ENCODE measurements around the gene TNRC18.
"Not testable (repeated sequence)": the region's sequence is repeated elsewhere in the genome, so short reads cannot be mapped to it uniquely, and the experiment has no call there.

TNRC18 gene

GRCh38 chr7:5374464-5374863, 49.2 kb downstream of the TNRC18 start:
- DNase-seq: no peak

DNA sequence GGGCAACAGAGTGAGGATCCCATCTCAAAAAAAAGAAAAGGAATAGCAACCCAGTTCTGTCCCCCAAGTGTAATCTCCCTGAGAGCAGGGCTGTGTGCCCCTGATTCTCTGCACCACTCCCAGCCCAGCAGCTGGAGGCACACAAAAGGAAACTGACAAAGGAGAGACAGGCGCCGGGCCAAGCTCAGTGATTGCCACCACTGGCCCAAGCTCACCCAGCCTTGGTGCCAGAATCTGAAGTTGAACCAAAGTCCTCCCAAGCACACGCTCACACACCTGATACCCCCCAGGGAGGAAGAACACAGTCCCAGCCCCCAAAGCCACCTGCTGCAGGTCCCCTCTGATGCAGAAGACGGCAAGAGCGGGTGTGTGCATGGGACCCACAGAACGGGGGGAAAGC, 50.3 kb downstream of the TNRC18 start:
- DNase-seq: no peak

GRCh38 chr7:5370454-5371353, 52.9 kb downstream of the TNRC18 start:
- no peak for DNase-seq

DNA sequence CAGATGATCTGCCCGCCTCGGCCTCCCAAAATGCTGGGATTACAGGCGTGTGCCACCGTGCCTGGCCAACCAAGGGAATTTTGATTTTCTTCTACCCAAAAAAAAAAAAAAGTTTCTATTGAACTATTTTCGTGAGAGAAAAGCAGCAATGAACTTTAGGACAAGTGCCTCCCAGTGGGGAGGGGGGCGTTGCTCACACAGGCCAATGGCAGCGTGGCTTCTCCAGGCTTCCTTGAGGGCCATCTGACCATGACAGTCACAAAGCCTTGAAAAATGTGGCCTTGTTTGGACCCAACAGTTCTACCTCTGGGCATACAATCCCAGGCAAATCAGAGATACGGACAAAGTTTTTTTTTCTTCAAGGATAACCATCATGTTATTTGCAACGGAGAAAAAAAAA, 56.0 kb downstream of the TNRC18 start:
- DNase-seq: no peak

DNA sequence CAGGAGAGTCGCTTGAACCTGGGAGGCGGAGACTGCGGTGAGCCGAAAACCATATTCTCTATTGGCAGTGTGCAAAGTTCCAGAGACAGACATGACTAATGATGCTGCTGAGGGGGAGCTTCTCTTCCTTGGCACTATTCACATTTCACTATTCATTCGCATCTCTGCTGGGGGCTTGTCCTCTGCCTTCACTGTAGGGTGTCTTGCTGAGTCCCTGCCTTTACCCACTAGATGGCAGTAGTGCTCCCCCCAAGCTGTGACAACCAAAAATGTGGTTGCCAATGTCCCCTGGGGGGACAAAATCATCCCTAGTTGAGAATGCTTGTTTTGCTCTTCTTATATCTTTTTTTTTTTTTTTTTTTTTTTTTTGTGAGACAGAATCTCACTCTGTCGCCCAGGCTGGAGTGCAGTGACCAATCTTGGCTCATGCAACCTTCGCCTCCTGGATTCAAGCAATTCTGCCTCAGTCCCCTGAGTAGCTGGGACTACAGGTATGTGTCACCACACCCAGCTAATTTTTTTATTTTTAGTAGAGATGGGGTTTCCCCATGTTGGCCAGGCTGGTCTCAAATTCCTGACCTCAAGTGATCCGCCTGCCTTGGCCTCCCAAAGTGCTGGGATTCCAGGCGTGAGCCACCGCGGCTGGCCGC, 57.5 kb downstream of the TNRC18 start:
- peak; percentile 45 for DNase-seq

DNA sequence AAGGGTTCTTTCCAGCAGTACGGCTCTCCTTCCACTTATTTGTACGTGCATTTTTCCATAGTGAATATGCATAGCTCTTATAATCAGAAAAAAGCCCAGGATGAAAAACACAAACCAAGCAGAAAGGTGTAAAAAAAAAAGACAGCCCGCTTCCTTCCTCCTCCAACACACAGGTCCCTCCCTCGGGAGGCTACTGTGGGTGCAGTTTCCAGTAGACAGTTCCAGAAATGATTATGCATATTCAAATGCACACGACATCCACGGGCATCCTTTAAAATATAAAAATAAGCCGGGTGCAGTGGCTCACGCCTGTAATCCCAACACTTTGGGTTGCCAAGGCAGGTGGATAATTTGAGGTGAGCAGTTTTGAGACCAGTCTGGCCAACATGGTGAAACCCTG, 59.9 kb downstream of the TNRC18 start:
- DNase-seq: no peak

GRCh38 chr7:5362466-5362865, 61.2 kb downstream of the TNRC18 start:
- DNase-seq: no peak

DNA sequence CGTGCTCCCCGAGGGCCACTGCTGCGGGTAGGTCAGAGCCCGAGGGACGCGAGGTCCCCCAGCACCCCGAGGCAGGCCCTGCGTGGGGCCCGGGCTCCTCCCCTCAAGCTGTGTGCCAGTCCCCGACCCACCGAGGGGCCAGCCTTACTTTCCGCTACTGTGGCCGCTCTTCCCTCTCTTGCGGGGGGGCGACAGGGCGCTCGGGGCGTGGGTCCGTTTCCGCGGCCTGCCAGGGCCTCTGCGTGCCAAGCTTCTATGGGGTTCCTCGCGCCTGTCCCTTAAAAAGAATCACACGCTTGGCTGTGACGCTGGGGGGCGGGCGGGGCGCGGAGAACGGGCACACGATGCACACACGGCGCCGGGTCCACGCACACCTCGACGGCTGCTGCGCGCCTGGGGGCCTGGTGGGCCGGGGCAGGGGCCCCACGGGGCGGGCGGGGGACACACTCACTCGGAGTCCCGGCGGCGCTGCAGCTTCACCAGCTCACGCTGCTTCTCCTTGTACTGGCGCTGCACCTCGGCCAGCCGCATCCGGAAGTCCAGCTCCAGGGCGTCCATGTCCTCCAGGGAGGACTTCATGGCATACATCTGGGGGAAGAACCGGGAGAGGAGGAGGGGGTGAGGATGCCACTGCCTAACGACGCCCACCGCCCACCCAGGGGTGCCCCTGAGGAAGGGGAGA, 62.0 kb downstream of the TNRC18 start:
- no peak for DNase-seq

GRCh38 chr7:5360971-5361370, 62.7 kb downstream of the TNRC18 start:
- DNase-seq: no peak

DNA sequence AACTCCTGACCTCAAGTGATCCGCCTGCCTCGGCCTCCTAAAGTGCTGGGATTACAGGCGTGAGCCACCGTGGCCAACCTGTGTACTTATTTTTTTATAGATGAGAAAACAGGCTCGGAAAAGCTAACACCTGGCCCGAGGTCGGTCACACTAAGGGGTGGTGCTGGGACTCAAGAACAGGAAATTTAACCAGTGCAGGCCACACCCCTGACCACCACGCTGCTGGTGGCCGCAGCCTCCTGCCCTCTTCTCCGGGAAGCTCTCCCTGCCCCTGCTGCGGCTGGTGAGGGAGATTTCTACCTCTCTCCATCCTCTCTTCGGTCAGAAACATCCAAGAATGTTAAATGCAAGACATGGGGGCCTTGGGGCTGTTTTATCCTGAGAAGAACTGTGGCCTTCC, 63.2 kb downstream of the TNRC18 start:
- no peak for DNase-seq

GRCh38 chr7:5360021-5360420, 63.6 kb downstream of the TNRC18 start:
- DNase-seq: not testable (repeated sequence)

GRCh38 chr7:5359344-5359743, 64.3 kb downstream of the TNRC18 start:
- no peak for DNase-seq

DNA sequence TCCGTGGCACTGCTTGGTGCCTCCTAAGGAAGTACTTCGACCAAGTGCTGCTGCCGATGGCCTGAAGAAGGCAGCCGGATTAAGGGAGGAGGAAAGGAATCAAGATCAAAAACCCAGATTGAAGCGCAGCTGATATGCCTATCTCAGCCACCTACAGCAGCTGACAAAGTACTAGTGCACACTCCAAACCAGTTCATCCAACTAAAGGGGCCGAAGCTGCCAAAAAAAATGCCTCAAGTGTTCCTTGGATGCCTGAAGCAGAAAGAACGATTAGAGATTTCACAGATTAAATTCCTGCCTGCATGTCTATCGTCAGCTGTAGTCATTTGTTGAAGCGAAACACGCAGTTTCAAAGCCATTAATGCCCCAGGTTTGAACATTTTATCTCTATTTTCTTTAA, 65.7 kb downstream of the TNRC18 start:
- no peak for DNase-seq

GRCh38 chr7:5356751-5357119, 66.9 kb downstream of the TNRC18 start:
- no peak for DNase-seq

DNA sequence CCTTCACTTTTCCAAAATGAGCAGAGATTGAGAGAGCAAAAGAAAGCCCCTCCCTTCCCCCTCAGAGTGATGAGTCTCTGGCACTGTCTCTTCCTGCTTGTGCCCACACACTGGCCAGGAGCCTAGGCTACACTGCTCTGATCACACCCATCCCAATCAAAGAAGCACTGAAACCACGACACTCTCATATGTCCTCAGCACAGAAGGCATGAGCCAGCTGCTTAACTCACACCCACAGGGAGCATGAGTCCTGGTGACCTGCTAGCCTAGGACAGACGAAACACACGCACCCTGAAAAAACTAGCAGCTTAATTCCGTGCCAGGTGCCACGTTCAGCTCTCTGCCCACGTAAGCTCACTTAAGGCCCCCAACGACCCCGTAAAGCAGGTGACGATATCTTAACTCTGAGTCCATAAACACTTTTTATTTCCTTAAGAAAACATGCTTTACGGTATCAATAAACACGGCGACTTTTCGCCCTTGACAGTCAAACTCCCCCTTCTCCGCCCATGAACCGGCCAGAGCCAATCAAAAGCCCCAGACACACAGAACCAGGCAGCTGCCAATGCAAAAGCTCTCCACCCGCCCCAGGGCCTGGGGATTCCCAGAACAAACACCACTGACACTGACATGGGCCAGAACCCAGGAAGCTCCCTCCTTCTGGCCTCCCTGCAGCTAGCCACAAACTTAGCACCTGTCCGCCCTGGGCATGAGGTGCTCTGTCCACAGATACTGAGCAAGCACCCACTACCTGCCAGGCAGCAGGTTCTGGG, 69.0 kb downstream of the TNRC18 start:
- no peak for DNase-seq

DNA sequence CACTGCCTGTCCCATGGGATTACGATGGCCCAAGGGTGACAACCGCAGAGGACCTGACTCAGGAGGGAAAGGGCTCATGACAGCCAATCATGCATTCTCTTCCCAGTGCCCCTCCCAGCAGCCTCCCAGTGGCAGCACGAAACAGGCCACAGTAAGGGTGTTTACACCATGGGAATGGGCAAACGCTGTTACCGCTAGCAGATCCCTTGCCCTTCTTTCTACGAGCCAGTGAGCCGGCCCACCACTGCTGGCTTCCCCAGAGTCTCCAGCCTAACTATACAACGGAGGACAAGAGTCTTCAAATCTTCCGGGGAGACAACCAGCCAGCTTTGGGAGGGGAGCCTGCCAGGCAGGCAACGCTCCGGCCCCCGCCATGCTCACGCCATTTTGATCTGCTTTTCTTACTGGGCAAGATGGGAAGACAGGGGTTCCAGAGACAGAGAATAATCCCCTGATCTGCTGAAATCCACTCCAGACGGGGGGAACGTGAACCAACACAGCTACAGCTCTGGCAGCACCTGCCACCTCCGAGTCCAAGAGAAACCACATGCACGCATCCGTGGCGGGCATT, 71.1 kb downstream of the TNRC18 start:
- no peak for DNase-seq

- no peak for DNase-seq
Measured at GRCh38 chr7:5351507-5352265, 71.9 kb downstream of the TNRC18 start.

DNA sequence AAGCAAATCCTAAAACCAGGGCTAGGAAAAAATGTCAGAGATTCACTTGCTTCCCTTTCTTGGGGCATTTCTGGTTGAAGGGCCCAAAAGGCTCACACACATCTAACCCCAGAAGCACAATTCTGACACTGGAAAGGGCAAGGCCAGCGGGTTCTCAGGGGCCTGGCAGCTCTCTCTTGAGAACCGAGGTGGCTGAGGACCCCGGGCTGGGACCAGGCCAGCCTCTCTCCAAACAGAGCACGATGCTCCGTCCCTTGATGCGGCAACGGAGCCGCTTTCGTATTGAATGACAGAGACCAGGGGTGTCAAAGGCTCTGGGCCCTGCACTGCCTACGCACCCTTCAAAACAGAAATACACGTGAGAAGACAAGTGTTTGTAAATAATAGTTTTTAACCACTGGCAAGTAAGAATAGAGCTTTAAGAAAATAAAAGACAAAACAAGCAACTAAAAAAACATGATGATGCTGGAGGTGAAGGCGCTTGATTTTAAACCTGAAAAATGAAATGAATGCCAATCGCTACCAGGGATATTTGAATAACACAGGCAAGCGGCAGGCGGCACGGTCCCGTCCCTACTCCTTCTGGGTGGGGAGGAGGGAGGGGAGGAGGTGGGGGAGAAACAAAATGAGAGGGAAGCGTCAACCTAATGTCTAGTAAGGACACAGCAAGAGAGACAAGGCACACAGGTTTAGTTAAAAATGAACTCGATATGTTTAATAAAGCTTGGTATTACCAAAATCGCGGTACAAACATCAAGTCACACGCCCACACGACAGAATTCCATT, 72.8 kb downstream of the TNRC18 start:
- DNase-seq: no peak

DNA sequence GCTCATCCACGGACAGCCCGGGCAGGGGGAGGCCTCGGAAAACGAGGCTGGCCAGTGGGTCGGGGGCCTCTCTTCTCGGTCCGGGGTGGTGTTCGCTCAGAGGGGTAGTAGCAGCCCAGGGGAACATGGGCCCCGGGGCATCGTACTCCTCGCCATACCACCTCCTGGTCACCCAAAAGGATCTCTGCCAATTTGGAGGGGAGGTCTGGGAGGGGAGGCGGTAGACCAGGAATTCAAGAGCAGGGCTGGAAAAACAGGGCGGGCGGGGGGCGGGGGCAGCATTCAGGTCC, 73.5 kb downstream of the TNRC18 start:
- DNase-seq: no peak

DNA sequence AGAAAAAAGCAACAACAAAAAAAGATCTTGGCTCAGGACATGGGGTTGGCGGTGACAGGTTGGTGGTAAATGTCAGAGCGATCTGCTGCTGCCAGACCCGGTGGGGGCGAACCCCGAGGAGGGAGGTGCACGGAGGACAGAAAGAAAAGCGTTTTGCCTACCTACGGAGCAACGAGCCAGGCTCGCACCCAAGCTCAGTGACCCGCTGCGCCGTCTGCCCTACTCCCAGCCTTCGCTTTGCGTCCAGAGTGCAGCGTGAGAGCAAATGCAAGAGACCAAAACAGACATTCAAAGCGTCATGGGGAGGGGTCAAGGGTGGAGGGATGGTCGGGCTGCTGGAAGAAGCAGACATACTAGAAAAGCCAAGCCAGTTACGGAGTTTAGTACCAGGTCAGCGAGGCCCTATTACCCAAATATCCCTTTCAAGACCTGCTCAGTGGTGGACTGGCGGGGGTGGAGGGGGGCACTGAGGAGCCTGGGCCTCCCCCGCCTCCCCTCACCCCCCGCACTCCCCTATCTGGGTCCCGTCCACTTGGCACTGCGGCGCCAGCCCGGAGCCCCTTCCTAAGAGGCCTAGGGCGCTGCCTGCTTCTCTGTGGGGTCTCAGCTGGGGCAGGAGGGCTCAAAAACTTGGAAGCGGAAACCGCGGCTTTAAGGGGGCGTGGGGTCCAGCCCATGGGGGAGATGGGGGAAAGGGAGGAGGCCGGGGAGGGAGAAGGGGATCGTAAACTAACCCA, 74.0 kb downstream of the TNRC18 start:
- DNase-seq: no peak

DNA sequence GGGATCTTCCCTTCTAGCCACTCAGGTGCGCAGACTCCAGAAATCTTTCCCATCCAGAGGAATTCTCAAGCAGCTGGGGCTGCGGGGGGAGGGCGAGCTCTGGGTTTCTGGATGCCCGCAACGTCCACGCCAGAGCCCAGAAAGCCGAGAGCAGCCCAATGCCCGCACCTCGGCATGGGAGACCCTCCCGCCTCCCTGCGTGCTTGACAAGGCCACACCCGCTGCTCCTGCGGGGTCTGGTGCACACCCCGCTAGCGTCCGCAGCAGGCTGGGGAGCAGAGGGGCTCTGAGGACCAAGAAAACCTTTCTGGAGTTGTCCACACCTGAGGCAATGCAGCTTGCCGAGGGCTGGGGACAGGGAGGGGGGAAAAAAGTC, 74.6 kb downstream of the TNRC18 start:
- DNase-seq: no peak
